HG02852 (cell line): ENCODE measurements around the gene TMEM72.

Experiments
- ATAC-seq: cut with Tn5 transposase; IDR thresholded peaks from one replicate; pipeline ENCODE4 v1.9.1; 2021; ENCODE audit warnings: mild to moderate bottlenecking, moderate library complexity; ENCODE audit not compliant: unreplicated experiment

The TMEM72 gene

DNA sequence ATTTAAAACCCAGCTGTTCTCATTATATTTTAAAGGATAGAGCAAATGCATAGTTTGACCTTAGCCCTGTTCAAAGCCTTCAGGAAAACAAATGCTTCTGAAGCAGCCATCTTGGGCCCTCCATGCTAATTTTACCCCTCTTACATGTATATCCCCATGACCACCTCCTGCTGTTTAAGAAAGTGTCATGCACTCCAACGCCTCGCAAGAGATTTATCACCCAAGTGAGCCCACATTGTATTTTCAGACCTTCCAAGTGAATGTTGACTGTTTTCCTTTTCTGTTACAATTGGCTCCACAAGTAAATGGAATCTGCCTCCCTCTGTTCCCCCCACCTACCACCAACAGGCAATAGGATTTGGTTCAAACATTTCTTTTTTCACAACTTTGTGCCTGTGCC is 5.3 kb downstream of the TMEM72 start:
- no peak for ATAC-seq

DNA sequence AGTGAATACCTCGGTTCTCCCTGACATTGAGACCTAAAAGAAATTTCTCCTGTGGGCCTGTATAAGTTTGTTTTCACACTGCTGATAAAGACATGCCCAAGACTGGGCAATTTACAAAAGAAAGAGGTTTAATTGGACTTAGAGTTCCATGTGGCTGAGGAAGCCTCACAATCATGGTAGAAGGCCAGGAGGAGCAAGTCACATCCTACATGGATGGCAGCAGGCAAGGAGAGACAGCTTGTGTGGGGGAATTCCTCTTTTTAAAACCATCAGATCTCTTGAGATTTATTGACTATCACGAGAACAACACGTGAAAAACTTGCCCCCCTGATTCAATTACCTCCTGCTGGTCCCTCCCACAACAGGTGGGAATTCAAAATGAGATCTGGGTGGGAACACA is 6.7 kb downstream of the TMEM72 start:
- no peak for ATAC-seq

DNA sequence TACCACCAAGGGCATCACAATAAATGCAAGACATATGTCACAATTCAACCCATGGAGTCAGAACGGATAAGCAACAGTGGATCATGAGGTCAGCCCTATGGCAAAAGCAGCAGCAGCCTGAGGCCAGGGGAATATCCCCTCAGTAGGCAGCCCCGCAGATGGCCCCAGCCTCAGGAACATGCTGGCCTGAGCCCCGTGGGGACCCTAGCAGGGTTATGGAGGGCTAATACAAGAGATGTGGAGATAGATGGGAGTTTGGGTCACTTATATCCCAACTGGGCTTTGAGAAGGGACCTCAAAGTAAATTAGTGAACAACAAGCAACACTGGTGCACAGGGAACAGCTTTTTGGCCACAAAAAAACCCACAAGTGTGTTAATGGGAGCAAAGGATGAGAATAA is 9.1 kb downstream of the TMEM72 start:
- no peak for ATAC-seq

DNA sequence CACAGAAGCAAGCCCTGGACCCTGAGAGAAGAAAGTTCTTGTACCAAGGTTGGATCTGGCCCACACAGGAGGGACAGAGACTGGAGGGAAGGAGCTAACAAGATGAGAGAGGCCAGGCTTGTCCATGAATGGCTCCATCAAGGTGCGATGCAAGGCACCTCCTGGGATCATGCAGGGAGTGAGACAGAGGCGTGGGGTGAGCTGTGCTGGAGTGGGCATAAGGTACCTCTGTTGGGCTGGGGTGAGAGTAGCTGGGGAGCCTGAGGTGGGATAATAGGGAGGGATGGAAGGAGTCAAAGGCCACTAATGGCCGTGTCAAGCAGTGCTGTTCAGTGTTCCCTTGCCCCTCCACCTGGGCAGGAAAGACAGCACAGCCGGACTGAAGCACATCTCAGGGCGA is 9.9 kb downstream of the TMEM72 start:
- ATAC-seq, result no peak

DNA sequence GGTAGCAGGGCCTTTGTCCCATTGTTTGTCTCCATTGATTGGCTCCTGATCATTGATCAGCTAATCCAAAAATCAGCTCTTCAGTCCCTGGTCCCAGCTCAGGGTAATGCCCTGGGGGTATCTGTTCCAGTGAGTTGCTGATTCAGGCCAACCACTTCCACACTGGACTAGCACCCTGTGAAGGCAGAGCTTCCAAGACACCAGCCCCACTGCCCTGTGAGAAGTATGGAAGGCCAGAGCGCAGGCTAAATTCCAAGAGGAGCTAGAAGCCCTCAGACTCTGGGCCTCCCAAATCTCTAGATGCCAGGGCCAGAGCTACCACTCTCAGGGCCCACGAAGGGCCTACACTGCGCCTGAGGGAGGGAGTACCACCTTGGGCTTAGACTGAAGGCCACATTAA is 10.4 kb downstream of the TMEM72 start:
- no peak for ATAC-seq

DNA sequence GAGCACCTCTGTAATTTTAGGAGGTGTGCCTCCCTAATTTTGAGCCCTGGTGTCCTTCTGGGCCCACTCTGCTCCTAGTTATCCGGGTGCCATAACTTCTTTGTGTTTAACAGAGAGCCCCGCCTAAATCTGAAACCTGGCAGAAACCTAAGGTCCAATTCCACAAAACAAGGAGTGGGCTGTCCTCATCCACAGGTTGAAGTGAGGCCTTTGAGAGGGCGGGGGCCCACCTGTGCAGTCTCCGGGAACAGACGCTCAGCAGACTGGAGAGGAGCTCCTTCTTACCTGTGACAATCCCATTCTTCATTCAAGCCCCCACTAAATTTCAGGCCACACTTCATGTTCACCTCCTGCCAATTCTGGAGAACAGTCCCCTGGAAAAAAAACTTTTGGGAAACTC is 10.9 kb downstream of the TMEM72 start:
- no peak for ATAC-seq

DNA sequence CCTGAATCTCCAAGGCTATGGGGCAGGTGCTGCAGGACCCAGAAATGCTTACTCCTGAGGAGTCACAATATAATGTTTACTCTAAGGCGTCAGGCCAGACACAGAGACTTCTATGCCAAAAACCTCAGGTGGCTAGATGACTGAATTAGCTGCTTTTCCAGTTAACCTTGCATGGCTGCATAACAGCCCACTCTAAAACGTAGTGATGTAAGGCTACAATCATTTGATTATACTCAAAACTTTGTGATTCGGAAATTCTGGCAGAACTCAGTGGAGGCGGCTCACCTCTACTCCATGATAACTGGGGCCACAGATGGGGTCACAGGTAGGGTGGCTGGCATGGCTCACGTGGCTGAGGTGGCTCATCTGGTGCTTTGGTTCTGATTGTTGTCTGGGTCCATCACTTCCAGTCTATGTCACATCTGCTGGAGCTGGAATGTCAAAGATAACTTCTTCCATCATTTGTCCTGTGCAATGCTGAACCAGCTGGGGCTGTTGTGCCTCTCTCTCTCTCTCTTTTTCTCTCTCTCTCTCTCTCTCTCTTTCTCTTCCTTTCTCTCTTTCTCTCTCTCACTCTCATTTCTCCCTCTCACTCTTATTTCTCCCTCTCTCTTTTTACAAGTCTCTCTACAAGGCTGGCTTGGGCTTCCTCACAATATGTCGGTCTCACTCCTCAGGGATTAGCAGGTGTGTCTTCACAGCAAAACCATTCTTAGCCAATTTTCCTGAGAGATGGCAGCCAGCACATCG is 11.8 kb downstream of the TMEM72 start:
- no peak for ATAC-seq

DNA sequence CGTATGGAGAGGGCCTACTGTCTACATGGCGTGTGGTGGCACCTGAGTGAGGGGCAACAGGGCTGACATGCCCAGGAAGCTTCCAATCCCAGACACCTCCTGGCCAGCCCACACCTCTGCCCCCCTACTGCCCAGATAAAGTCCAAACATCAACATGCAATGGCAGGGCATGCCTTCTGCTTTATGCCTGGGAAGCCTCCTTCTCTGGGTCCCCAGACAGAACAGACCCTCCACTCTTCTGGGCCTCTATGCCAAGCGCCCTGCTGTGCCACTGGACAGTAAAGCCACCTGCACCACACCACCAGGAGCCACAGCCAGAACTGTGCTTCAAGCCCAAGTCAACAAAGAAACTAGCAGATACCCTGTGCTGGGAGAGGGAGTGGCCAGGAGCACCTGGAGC is 12.5 kb downstream of the TMEM72 start:
- no peak for ATAC-seq

DNA sequence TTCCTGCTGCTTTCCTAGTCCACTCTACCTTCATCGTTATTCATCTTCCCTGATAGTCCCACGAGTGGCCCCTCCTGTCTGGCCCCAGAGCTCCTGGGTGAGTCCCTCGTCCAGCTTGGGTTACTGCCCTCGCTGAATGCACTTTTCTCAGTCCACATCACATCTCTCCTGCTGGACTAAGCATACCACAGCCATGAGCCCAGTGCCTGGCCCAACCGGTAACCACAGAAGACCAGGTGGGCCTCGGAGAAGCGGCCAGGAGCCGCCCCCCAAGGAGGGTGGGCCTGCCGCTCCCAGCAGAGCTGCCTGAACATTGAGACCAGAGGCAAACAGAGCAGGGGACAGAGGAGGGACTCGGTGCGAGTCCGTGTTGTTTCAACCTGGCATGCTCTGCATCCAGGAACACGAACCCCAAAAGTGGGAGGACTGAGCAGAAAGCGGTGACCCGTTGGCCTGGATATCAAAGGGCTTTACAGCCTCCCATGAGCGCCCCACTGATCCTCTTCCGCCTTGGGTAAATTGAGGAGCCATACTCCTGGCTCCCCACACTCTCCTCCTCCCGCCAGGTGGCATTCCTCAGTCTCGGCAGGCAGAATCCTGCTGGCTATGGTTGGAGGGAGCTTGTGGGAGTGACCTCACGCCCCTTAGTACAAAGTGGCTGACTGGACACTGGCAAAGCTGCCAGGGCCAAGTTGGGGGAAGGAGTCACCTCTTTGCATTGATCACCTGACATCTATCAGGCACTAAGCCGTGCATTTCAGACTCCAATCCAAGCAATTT is 13.3 kb downstream of the TMEM72 start:
- no peak for ATAC-seq

DNA sequence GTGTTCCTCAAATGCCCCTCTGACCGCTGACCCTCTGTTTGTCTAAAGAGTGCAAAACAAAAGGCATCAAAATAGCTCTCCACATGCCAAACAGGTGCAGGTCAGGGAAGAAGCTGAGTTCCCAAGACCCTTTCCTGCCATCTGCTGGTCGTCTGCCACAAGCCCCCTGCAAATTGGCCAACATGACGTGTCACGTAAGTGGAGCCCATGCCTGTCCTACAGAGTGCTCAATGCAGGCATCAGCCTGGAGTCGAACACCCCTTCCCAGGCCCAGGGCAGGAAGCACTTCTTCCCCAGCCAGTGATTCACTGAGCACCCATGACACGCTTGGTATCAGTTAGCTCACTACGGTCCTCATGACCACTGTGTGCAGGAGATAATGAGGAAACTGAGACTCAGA is 14.1 kb downstream of the TMEM72 start:
- no peak for ATAC-seq

DNA sequence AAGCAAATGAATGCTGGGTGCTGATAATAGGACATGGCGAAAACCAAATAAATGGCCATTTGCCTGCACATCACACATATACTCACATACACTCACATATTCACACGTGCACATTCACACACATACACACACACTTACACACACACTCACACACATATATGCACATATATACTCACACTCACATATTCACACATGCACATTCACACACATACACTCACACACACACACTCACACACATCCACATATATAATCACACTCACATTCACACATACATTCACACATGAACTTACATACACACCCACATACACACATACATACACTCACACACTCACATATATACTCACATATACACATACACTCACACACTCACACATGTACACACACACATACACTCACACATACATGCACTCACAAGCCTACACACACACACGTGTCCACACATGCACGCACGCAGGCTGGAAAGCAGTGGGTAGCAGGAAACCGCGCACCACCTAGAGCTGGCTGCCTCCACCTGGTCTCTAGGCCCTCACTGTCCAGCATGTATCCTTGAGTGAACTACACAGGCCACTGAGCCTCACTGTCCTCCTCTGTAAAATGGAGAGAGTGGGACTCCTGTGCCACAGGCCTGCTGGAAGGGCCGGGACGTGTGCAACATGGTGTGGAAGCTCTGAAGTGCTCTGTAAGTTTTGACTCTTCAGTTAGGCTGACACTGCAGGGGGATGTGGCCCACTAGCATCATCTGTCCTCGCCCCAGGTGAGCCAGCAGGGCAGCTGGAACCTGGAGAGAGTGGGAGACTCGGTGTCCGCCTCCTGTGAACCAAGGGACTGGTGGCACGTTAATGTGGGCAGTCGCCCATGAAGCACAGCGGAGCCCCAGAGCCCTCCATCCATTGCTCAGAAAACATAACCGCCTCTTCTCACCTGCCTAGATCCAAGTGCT is 14.9 kb downstream of the TMEM72 start:
- ATAC-seq, result no peak

DNA sequence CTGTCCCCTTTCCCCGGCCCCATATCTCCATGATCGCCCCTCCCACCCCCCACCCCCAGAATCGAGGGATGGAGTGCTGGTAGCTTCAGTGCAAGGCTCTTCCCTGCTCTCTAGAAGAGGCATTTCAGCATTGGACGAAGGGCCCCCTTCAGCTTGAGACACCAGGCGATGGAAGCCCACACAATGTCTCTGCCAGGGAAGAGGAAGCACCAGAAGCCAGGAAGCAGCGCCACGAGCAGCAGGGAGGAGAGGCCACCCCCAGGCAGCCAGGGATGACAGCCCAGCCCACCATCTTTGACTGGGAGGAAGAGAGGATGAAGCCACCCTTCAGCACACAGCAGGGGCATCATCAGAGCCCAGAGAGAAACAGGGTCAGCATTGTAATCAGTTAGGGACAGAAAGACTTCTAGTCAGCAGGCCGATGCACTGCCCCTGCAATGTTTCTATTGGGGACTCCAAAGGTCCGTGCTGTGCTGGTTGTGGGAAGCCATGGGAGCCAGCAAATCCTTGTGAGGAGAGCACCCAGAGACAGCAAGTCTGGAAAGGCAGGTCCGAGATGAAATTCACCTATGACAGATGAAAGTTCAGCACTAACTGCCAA is 15.7 kb downstream of the TMEM72 start:
- no peak for ATAC-seq

DNA sequence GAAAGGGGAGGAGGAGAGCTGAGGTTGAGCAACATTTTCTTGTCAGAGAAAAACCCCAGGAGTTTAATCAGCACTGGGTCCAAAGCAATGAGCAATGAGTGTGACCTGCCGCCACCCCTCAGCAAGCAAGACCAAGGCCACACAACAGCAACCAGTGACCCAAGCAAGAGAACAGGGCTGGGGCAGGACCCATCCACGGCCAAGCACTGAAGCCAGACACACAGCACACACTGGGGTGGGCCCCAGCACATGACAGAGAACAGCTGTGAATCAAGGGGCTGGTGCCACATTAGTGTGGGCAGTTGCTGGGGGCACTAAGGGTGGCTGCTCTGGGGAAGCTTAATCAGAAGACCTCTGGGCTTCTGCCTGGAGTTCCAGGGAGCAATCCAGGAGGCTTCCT is 16.2 kb downstream of the TMEM72 start:
- ATAC-seq, result no peak

DNA sequence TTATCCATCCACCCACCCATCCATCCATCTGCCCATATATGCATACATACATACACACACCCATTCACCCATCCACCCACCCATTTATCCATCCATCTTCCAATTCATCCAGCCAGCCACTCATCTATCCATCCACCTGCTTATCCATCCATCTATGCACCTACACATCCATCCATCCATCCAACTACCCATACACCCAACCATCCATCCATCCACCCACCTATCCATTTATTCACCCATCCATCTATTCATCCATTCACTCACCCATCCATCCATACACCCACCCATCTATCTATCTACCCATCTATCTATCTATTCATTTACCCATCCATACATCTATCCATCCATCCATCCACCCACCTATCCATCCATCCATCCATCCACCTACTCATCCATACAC is 17.3 kb downstream of the TMEM72 start:
- no peak for ATAC-seq

DNA sequence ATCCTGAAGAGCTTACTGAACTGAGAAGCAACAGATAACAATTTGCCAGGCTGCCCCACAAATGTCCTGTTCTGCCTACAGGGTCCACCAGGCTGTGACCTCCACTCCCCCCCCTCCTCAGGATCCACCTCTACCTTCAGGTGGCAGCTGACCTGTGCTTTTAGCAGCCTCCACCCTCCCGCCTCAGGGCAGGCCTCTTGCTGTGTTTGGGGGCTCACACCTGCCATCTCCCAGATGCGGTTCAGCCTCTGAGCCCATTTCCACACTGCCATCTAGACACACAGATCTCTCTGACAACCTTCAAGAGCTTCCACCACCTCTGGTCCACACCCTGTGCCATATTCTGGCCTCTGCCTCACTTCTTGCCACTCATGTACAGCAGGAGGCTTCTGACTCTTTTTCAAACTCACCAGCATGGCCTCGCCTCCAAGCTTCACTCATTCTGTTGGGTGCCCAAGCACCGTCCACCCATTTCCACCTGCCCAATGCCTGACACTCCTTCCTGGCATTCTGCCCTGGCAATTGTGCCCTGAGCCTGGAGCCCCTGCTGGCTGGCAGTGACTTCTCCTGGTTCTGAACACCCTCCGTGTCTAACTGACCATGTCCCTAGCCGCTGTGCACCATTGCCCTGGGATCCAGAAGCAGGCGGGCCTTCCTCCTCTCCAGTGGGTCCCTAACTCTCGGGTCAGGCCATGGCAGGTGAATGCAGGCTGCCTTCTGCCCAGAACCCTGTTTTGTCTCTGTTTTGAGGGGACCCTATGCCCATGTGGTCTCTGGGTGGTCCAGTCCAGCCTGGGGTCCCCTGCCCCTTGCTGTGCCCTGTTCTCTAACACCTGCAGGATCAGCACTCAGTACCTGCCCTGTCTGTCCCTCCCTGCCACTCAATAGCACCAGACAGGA is 18.5 kb downstream of the TMEM72 start:
- no peak for ATAC-seq

DNA sequence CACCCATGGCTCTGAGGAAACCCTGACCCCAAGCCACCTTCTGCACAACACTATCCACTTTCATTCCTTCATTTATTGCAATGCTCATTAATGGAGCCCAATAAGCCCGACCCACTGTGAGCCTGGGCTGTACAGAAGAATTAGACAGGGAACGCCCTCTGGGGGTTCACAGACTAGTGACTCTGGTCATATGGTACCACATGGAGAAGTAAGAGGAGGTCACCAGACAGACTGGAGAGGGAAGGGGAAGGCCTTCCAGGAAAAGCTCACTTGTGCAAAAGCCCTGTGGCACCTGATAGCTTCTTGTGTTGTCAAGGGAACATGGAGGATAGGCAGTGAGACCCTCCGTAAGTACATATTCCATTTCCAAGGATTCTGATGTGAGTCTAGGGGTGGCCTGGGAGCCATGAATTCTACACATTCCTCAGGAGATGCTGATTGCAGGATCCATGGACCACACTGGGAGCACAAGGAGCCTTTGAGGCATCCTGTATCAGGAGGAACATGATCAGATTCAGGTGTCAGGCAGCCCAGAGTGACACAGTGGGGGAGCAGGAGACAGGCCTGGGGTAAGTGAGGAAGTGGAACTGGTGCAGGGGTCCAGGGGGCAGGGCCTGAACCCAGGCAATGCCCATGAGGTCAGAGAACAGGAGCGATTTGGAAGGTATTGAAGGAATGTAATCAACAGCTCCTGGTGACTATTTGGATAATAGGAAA is 19.9 kb downstream of the TMEM72 start:
- ATAC-seq, result no peak

DNA sequence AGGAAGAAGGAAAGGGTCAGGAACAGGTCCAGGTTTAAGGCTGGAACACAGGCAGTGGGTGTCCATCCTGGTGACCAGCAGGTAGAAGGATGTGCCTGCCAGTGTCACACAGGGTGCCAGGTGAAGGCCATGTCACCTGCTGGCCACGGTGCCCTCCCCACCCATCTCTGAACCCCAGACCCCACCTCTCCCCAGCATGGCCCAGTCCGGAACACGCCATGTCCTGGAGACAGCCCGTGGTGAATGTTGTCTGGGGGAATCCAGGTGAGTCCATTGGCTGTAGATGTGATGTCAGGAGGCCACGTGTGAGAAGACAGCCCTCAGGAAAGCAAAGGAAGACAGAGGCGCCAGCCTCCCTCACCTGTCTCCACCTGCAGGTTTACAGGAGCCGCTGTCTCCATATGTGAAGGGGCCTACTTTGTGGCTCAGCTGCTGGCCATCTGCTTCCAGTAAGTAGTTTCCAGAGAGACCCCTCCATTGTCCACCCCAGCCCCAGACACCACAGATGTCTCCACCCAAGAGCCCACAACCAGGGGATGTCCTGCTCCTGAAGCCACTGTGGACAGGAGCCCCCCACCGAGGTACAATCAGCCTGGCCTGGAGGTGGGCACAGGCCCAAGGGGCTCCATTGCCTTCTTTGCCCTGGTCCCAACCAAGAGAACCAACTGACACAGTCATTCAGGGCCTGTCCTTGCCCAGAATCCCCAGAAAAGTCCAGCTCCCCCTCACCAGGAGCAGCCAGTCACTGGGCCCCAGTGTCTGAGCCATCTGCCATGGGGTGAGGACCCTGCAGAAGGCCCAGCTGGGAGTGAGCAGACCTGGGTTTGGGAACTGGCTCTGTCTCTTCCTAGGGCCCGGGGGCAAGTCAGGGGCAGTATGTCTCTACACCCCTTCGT is 20.7 kb downstream of the TMEM72 start:
- no peak for ATAC-seq
